Smooth muscle cell (in vitro differentiated cells): ENCODE measurements around the gene PRDM5. TPM values are rescaled to one million over a fixed set of nuclear protein-coding genes. Genes with fewer than 3 reads are reported as not detected.

Experiments used
- DNase-seq: peaks from one replicate; lab custom pipeline; 2025; ENCODE audit not compliant: unreplicated experiment; lab: John Stamatoyannopoulos, UW
- H2AFZ ChIP-seq: fragments of 200-600 bp; sonication (generic); 2 replicates; pipeline ENCODE4 v1.6.0; 2016; ENCODE audit warnings: antibody characterized with exemption, low read depth, mild to moderate bottlenecking
- H3F3A ChIP-seq: fragments of 200-600 bp; sonication (generic); 2 replicates; pipeline ENCODE4 v1.6.0; 2017; ENCODE audit warnings: antibody characterized with exemption, low read depth
- H3K27ac ChIP-seq: fragments of 200-600 bp; sonication (generic); 2 replicates; pipeline ENCODE4 v1.5.1; 2016; ENCODE audit warnings: low read depth, mild to moderate bottlenecking
- H3K27me3 ChIP-seq: fragments of 200-600 bp; sonication (generic); 2 replicates; pipeline ENCODE4 v1.6.1; 2016; ENCODE audit warnings: low read depth, mild to moderate bottlenecking
- H3K36me3 ChIP-seq: fragments of 200-600 bp; sonication (generic); 2 replicates; pipeline ENCODE4 v1.5.1; 2016; ENCODE audit warnings: low read depth
- H3K4me1 ChIP-seq: fragments of 200-600 bp; sonication (generic); 2 replicates; pipeline ENCODE4 v1.5.1; 2016; ENCODE audit warnings: low read depth
- H3K4me2 ChIP-seq: fragments of 200-600 bp; sonication (generic); 2 replicates; pipeline ENCODE4 v1.6.0; 2016; ENCODE audit warnings: mild to moderate bottlenecking
- H3K4me3 ChIP-seq: fragments of 200-600 bp; sonication (generic); 2 replicates; pipeline ENCODE4 v1.5.1; 2016; ENCODE audit warnings: mild to moderate bottlenecking
- H3K79me2 ChIP-seq: fragments of 200-600 bp; sonication (generic); 2 replicates; pipeline ENCODE4 v1.6.0; 2016; ENCODE audit warnings: low read depth, mild to moderate bottlenecking
- H3K9ac ChIP-seq: fragments of 200-600 bp; sonication (generic); 2 replicates; pipeline ENCODE4 v1.6.0; 2016; ENCODE audit warnings: low read depth
- H3K9me3 ChIP-seq: fragments of 200-600 bp; sonication (generic); replicated peaks from 2 replicates; pipeline ENCODE4 v1.5.1; 2016; ENCODE audit warnings: low read depth
- H4K20me1 ChIP-seq: fragments of 200-600 bp; sonication (generic); 2 replicates; pipeline ENCODE4 v1.6.0; 2016; ENCODE audit warnings: low read depth
- WGBS: methylation state at CpG from one replicate; pipeline ENCODE4 v1.1.7; 2016; ENCODE audit warnings: low lambda C conversion rate; 5-methylcytosine and 5-hydroxymethylcytosine counted together
- polyA plus RNA-seq: library from polyadenylated mRNA; unstranded; fragments of >200 nt; fragmentation: Nextera tagmentation; extraction: Ambion mirVana; gene quantifications from 2 replicates; pipeline ENCODE4 v1.2.1, GENCODE V29; 2016
- total RNA-seq: library from RNA; depleted of rRNA; stranded (reverse); fragments of >200 nt; gene quantifications from 2 replicates; pipeline ENCODE4 v1.2.3, GENCODE V29; 2014
- TF ChIP-seq, protein P1 (sequence below): fragments of 200-600 bp; sonication (generic); IDR thresholded peaks from 2 replicates; pipeline ENCODE4 v1.5.1; 2017; ENCODE audit warnings: borderline replicate concordance, mild to moderate bottlenecking, antibody characterized with exemption; ENCODE audit not compliant: insufficient read depth, poor library complexity, severe bottlenecking

The PRDM5 gene
- total and polyA plus RNA-seq, 2 experiments from 2014 or later, result 3.3 to 8.6 TPM

DNA sequence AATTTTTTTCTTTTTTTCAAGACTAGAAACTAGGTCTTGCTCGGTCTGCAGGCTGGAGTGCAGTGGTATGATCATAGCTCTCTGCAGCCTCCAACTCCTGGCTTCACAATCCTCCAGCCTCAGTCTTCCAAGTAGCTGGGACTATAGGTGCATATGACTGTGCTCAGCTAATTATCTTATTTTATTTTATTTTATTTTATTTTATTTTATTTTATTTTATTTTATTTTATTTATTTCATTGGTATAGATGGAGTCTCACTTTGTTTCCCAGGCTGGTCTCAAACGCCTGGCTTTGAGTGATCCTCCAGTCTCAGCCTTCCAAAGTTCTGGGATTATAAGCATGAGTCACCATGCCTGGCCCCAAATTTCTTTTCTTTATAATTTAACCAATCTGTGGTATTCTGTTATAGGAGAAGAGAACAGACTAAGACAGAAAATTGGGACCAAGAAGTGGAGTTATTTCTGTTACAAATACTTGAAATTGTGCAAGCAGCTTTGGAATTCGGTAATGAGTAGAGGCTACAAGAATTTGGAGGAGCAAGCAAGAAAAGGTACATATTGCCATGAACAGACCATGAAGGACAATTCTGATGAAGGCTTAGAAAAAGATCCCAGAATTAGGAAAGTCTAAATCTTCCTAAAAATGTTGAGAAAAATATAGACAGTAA lies 4.0 kb upstream of the PRDM5 start:
- 96% methylated on average over 3 of the region's 3 CpGs for WGBS
- Histone ChIP-seq H2AFZ (no peak overlapping the region), H3K36me3 (no peaks in the 10 kb centered on the region), H3K9me3 (no peaks in the 10 kb centered on the region), H3K9ac (no peak overlapping the region), H3K27ac (no peak overlapping the region), H3F3A (no peaks in the 10 kb centered on the region), H3K4me2 (no peak overlapping the region), H3K4me1 (peaks cover 7% of the 10 kb centered on the region), H3K4me3 (no peak overlapping the region), H3K79me2 (no peaks in the 10 kb centered on the region), H4K20me1 (no peaks in the 10 kb centered on the region), H3K27me3 (no peaks in the 10 kb centered on the region)
- TF ChIP-seq, protein P1, sequence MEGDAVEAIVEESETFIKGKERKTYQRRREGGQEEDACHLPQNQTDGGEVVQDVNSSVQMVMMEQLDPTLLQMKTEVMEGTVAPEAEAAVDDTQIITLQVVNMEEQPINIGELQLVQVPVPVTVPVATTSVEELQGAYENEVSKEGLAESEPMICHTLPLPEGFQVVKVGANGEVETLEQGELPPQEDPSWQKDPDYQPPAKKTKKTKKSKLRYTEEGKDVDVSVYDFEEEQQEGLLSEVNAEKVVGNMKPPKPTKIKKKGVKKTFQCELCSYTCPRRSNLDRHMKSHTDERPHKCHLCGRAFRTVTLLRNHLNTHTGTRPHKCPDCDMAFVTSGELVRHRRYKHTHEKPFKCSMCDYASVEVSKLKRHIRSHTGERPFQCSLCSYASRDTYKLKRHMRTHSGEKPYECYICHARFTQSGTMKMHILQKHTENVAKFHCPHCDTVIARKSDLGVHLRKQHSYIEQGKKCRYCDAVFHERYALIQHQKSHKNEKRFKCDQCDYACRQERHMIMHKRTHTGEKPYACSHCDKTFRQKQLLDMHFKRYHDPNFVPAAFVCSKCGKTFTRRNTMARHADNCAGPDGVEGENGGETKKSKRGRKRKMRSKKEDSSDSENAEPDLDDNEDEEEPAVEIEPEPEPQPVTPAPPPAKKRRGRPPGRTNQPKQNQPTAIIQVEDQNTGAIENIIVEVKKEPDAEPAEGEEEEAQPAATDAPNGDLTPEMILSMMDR, result no peak
- no peak for DNase-seq

DNA sequence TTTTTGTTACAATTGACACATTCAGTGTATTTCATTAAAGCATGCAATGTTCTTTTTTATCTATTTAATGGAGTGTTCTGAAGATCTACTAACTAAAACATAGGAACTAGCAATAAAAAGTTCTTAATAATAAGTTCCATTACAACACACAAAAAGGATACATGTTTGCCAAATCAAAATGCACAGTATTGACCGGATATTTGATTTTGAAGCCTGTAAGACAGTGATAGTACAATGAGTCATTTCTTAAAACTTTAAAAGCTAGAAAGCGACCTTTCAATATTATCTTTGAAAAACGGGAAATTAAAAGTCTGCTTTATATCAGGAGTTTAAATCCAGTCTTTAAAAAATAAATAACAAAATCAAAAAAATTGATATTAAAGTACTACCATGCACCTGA lies 2.4 kb upstream of the PRDM5 start:
- H3F3A ChIP-seq, result no peaks in the 10 kb centered on the region
- TF ChIP-seq, protein P1, result no peak
- WGBS, result 92% methylated on average over 3 of the region's 3 CpGs

DNA sequence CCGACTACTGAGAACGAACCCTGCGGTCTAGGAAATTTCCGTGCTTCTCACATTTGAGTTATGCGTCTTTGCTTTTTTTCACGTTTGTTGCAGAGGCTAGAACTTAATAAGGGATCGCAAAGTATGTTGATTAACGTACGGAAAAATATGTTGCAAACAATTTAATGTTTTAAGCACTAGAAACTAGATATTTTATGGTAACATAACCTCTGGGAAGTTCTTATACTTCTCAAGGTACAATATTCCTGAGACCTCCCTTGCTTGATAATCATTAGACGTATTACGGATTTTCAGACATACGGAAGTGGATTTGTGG lies 639 bp upstream of the PRDM5 start:
- TF ChIP-seq, protein P1, result no peak
- peak overlapping the region; percentile 87 for H3K4me2 ChIP-seq
- no peak for DNase-seq
- H3F3A ChIP-seq, result no peaks in the 10 kb centered on the region
- H3K9ac ChIP-seq, result no peak overlapping the region
- no peaks in the 10 kb centered on the region for H3K27me3 ChIP-seq
- H3K9me3 ChIP-seq, result no peaks in the 10 kb centered on the region
- peaks cover 16% of the 10 kb centered on the region for H3K4me1 ChIP-seq
- H4K20me1 ChIP-seq, result no peaks in the 10 kb centered on the region
- WGBS, result 25% methylated on average over 12 of the region's 12 CpGs
- peak overlapping the region; percentile 92 for H2AFZ ChIP-seq
- peaks cover 14% of the 10 kb centered on the region for H3K79me2 ChIP-seq
- no peak overlapping the region for H3K27ac ChIP-seq
- H3K36me3 ChIP-seq, result no peaks in the 10 kb centered on the region
- peak overlapping the region; percentile 77 for H3K4me3 ChIP-seq

More for the DNA sequence above, 2.4 kb upstream of the PRDM5 start:
- no peak overlapping the region for H3K4me2 ChIP-seq
- H3K4me3 ChIP-seq, result no peak overlapping the region
- no peaks in the 10 kb centered on the region for H3K27me3 ChIP-seq
- H3K9me3 ChIP-seq, result no peaks in the 10 kb centered on the region
- H3K36me3 ChIP-seq, result no peaks in the 10 kb centered on the region
- peaks cover 16% of the 10 kb centered on the region for H3K4me1 ChIP-seq
- H3K79me2 ChIP-seq, result peaks cover 9% of the 10 kb centered on the region
- H3K27ac ChIP-seq, result no peak overlapping the region
- no peak for DNase-seq
- H2AFZ ChIP-seq, result no peak overlapping the region
- no peak overlapping the region for H3K9ac ChIP-seq
- H4K20me1 ChIP-seq, result no peaks in the 10 kb centered on the region
